Smooth muscle cell (in vitro differentiated cells): ENCODE measurements around the gene PFN3. TPM values are rescaled to one million over a fixed set of nuclear protein-coding genes. Genes with fewer than 3 reads are reported as not detected.

Experiments used
- DNase-seq: peaks from one replicate; lab custom pipeline; 2025; ENCODE audit not compliant: unreplicated experiment; lab: John Stamatoyannopoulos, UW
- H2AFZ ChIP-seq: fragments of 200-600 bp; sonication (generic); 2 replicates; pipeline ENCODE4 v1.6.0; 2016; ENCODE audit warnings: antibody characterized with exemption, low read depth, mild to moderate bottlenecking
- H3F3A ChIP-seq: fragments of 200-600 bp; sonication (generic); 2 replicates; pipeline ENCODE4 v1.6.0; 2017; ENCODE audit warnings: antibody characterized with exemption, low read depth
- H3K27ac ChIP-seq: fragments of 200-600 bp; sonication (generic); 2 replicates; pipeline ENCODE4 v1.5.1; 2016; ENCODE audit warnings: low read depth, mild to moderate bottlenecking
- H3K27me3 ChIP-seq: fragments of 200-600 bp; sonication (generic); 2 replicates; pipeline ENCODE4 v1.6.1; 2016; ENCODE audit warnings: low read depth, mild to moderate bottlenecking
- H3K36me3 ChIP-seq: fragments of 200-600 bp; sonication (generic); 2 replicates; pipeline ENCODE4 v1.5.1; 2016; ENCODE audit warnings: low read depth
- H3K4me1 ChIP-seq: fragments of 200-600 bp; sonication (generic); 2 replicates; pipeline ENCODE4 v1.5.1; 2016; ENCODE audit warnings: low read depth
- H3K4me2 ChIP-seq: fragments of 200-600 bp; sonication (generic); 2 replicates; pipeline ENCODE4 v1.6.0; 2016; ENCODE audit warnings: mild to moderate bottlenecking
- H3K4me3 ChIP-seq: fragments of 200-600 bp; sonication (generic); 2 replicates; pipeline ENCODE4 v1.5.1; 2016; ENCODE audit warnings: mild to moderate bottlenecking
- H3K79me2 ChIP-seq: fragments of 200-600 bp; sonication (generic); 2 replicates; pipeline ENCODE4 v1.6.0; 2016; ENCODE audit warnings: low read depth, mild to moderate bottlenecking
- H3K9ac ChIP-seq: fragments of 200-600 bp; sonication (generic); 2 replicates; pipeline ENCODE4 v1.6.0; 2016; ENCODE audit warnings: low read depth
- H3K9me3 ChIP-seq: fragments of 200-600 bp; sonication (generic); replicated peaks from 2 replicates; pipeline ENCODE4 v1.5.1; 2016; ENCODE audit warnings: low read depth
- H4K20me1 ChIP-seq: fragments of 200-600 bp; sonication (generic); 2 replicates; pipeline ENCODE4 v1.6.0; 2016; ENCODE audit warnings: low read depth
- CTCF ChIP-seq: fragments of 200-600 bp; sonication (generic); IDR thresholded peaks from 2 replicates; pipeline ENCODE4 v1.5.1; 2017; ENCODE audit warnings: borderline replicate concordance, mild to moderate bottlenecking, antibody characterized with exemption; ENCODE audit not compliant: insufficient read depth, poor library complexity, severe bottlenecking
- WGBS: methylation state at CpG from one replicate; pipeline ENCODE4 v1.1.7; 2016; ENCODE audit warnings: low lambda C conversion rate; 5-methylcytosine and 5-hydroxymethylcytosine counted together
- polyA plus RNA-seq: library from polyadenylated mRNA; unstranded; fragments of >200 nt; fragmentation: Nextera tagmentation; extraction: Ambion mirVana; gene quantifications from 2 replicates; pipeline ENCODE4 v1.2.1, GENCODE V29; 2016
- total RNA-seq: library from RNA; depleted of rRNA; stranded (reverse); fragments of >200 nt; gene quantifications from 2 replicates; pipeline ENCODE4 v1.2.3, GENCODE V29; 2014

The PFN3 gene
- total and polyA plus RNA-seq, 2 experiments from 2014 or later: not detected

DNA sequence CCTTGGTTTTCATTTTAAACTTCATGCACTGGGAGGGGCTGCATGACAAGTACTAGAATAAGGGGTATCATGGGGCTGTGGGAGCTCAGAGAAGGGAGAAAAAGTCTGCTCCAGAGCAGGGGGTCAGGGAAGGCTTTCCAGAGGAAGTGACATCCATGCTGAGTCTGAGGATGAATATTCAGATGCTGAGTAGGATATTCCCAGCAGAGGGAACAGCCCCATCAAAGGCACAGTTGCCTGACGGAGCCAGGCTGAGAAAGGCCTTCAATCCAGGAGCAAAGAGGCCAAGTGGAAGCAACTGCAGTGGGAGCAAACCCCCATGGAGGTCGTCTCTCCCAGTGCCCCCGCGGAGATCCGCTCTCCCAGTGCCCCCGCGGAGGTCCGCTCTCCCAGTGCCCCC lies 4.4 kb downstream of the PFN3 start:
- H4K20me1 ChIP-seq: no peaks in the 10 kb centered on the region
- no peak overlapping the region for H3K4me2 ChIP-seq
- no peaks in the 10 kb centered on the region for H3K79me2 ChIP-seq
- H2AFZ ChIP-seq: no peak overlapping the region
- no peak overlapping the region for H3K27ac ChIP-seq
- H3K9ac ChIP-seq: no peak overlapping the region
- no peak for DNase-seq
- H3K4me1 ChIP-seq: no peaks in the 10 kb centered on the region
- no peaks in the 10 kb centered on the region for H3K9me3 ChIP-seq
- H3K36me3 ChIP-seq: no peaks in the 10 kb centered on the region
- no peak overlapping the region for H3K4me3 ChIP-seq
- H3F3A ChIP-seq: no peaks in the 10 kb centered on the region
- no peak for TF ChIP-seq CTCF
- WGBS: 53% methylated on average over 2 of the region's 8 CpGs
- no peaks in the 10 kb centered on the region for H3K27me3 ChIP-seq

DNA sequence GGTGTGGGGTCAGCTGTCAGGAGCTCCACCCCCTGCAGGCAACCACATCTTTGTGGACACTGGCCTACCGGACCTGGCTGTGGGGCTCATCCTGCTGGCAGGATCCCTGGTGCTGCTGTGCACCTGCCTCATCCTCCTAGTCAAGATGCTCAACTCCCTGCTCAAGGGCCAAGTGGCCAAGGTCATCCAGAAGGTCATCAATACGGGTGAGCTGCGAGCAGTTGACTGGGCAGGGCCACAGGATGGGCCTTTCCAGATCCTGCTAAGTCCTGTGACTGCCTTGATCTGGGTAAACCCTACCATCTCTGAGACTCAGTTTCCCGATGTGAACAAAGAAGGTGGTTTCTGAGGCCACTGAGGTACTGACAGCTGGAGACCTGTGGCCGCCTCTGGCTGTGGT lies 6.5 kb downstream of the PFN3 start:
- Histone ChIP-seq H3K36me3 (no peaks in the 10 kb centered on the region), H3K79me2 (no peaks in the 10 kb centered on the region), H4K20me1 (peaks cover 3% of the 10 kb centered on the region), H3K4me2 (no peak overlapping the region), H3K9me3 (no peaks in the 10 kb centered on the region), H3K4me1 (no peaks in the 10 kb centered on the region), H3F3A (peaks cover 2% of the 10 kb centered on the region), H3K27ac (no peak overlapping the region), H3K4me3 (no peak overlapping the region), H3K27me3 (no peaks in the 10 kb centered on the region), H2AFZ (no peak overlapping the region), H3K9ac (no peak overlapping the region)
- WGBS: 84% methylated on average over 5 of the region's 5 CpGs
- no peak for TF ChIP-seq CTCF
- DNase-seq: no peak

DNA sequence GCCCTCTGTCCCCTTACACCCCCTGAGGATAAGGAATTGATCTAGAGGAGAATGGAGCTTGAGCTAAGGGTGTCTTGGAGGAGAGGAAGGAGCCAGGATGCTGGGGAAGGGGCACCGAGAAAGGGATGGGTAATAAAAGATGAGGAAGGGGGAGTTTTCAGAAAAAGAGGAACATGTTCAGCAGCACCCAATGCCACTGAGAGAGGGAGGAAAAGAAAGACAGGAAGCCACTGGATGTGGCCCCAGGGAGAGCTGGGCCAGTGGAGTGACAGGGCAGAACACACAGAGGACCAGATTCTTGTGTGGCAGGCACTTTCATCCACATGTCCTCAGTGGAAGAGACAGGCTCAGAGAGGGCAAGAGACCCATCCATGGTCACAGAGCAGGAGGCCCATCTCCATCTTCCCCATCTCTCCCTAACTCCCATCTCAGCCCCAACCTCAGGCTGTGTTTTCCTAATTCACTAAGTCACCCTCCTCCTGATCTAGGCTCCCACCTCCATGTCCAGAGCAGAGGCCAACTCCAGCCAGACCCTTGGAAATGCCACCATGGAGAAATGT lies 7.2 kb downstream of the PFN3 start:
- H3K4me3 ChIP-seq: no peak overlapping the region
- no peaks in the 10 kb centered on the region for H3K36me3 ChIP-seq
- no peak overlapping the region for H3K9ac ChIP-seq
- WGBS: 92% methylated on average over 1 of the region's 1 CpG
- no peaks in the 10 kb centered on the region for H3K9me3 ChIP-seq
- no peaks in the 10 kb centered on the region for H3K27me3 ChIP-seq
- peaks cover 9% of the 10 kb centered on the region for H3F3A ChIP-seq
- no peak overlapping the region for H3K27ac ChIP-seq
- H3K79me2 ChIP-seq: no peaks in the 10 kb centered on the region
- H3K4me2 ChIP-seq: no peak overlapping the region
- no peak for TF ChIP-seq CTCF
- no peak for DNase-seq
- no peak overlapping the region for H2AFZ ChIP-seq
- H3K4me1 ChIP-seq: no peaks in the 10 kb centered on the region
- H4K20me1 ChIP-seq: peaks cover 3% of the 10 kb centered on the region

DNA sequence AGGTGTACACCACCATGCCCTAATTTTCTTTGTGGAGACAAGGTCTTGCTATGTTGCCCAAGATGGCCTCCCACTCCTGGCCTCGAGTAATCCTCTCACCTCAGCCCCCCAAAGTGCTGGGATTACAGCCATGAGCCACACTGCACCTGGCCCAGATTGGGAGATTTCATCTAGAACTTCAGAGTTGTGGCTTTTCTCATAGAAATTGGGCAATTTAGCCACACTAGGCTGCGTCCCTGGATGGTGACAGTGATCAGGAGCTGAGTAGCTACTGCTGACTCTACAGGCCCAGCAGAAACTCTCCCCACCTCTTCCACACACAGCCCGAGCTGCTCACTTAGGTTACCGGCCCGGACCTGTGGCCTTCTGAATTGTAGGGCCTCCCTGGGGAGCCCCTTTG lies 7.7 kb downstream of the PFN3 start:
- Histone ChIP-seq H3K4me2 (no peak overlapping the region), H2AFZ (no peak overlapping the region), H3K27ac (no peak overlapping the region), H3K79me2 (no peaks in the 10 kb centered on the region), H4K20me1 (peaks cover 3% of the 10 kb centered on the region), H3K4me3 (no peak overlapping the region), H3F3A (peaks cover 11% of the 10 kb centered on the region), H3K4me1 (no peaks in the 10 kb centered on the region), H3K9me3 (no peaks in the 10 kb centered on the region), H3K27me3 (no peaks in the 10 kb centered on the region), H3K9ac (no peak overlapping the region), H3K36me3 (no peaks in the 10 kb centered on the region)
- 85% methylated on average over 5 of the region's 5 CpGs for WGBS
- DNase-seq: no peak
- no peak for TF ChIP-seq CTCF
